GM04503 (cell line): ENCODE measurements around the gene DLGAP4.
"Not testable (repeated sequence)": the region's sequence is repeated elsewhere in the genome, so short reads cannot be mapped to it uniquely, and the experiment has no call there.

Source experiments
- DNase-seq: peaks from one replicate; pipeline ENCODE4 v3.0.0-alpha.2; 2012; ENCODE audit warnings: low read depth

Gene DLGAP4

GRCh38 chr20:36499723-36500501 is 193.8 kb downstream of the DLGAP4 start:
- DNase-seq: no peak

DNA sequence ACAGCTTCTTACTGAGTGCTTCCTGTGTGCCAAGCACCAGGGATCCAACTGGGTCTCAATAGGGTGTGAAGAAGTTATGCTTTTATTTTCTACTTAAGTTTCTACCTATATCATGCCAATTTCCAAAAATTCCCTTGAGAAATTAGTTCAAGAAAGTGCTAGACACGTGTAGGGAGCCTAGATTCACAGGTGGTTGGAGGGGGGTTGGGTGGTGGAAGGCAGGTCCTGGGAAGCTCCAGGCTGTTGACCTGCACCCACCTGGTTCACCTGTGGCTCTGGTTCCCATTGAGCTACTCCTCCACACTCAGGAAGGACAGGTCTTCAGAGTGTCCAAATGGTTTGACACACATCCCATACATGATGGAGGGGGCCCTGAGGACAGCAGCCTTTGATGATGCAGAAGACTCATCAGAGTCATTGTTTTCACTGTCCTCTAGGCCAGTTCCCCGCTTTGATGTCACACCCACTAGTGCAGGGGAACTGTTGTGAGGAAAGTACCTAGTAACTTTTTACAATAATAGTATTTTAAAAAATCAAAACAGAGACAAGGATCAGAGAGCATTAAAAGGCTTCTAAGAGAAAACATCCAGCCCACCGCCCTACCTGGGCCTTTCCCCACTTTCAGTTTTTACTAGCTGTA is 195.3 kb downstream of the DLGAP4 start:
- no peak for DNase-seq

- no peak for DNase-seq
These were observed 198.2 kb downstream of the DLGAP4 start for GRCh38 chr20:36504295-36504694.

DNA sequence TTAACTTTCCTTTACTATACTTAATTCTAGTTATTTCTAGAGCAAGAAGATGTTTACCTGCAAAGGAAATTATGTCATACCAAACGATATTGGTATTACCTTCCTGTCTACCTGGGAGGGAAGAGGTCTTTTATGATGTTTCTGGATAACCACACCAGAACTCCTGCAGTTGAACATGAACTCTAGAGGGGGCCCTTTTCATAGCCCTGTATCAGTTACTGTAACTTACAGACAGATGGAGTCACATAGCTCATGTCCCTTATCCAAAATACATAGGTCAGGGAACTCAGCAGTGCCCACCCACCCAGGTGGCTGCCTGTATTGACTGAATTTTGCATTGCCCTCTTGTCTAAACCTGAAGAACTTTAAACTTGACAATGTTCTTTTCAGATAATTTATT is 200.1 kb downstream of the DLGAP4 start:
- no peak for DNase-seq

DNA sequence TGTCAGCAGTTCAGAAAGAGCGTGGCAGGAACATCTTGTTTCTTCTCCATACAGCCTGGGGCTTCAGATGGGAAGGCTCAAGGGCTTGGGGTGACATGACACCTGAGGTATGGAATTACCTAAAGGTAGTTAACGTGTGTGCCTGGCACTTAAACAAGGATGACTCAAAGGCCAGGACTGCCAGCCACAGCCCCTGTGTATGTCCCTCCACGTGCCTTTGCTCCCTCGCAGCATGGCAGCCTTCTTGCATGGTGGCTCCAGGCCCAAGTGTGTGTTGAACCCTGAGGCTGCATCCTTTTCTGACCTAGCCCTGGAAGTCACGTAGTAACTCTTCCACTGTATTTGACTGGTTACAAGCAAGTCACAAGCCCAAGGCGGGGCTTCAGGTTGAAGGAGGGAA is 201.6 kb downstream of the DLGAP4 start:
- DNase-seq: no peak

GRCh38 chr20:36519012-36519719 is 213.0 kb downstream of the DLGAP4 start:
- DNase-seq: no peak

GRCh38 chr20:36519944-36520343 is 213.8 kb downstream of the DLGAP4 start:
- no peak for DNase-seq

DNA sequence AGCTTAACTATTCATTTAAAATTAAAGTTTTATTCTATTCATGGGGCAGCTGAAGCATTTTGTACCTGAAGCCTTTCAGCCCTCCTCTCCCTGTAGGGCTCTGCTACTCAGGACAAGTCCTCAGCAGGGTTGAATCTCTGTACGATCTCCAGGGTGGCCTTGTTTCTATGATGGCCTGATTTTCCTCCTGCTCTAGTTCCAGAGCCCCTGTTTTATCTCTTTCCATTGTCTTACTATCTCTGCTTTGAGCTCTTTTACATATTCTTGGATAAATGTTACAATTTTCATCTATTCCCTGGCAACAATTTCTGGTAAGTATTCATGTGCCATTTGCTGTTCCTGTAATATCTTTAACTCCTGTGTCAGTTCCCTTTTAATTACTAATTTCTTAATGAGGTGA is 215.4 kb downstream of the DLGAP4 start:
- DNase-seq: no peak

DNA sequence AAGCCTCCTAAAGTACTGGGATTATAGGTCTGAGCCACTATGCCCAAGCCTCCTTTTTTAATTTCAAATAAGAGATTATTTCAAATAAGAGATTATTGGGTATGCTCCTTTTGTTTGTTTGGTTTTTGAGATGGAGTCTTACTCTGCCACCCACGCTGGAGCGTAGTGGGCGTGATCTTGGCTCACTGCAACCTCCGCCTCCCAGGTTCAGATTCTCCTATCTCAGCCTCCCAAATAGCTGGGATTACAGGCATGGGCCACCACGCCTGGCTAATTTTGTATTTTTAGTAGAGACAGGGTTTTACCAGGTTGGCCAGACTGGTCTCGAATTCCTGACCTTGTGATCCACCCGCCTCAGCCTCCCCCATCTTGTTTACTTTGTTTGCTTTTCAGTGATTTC is 216.3 kb downstream of the DLGAP4 start:
- DNase-seq: not testable (repeated sequence)

DNA sequence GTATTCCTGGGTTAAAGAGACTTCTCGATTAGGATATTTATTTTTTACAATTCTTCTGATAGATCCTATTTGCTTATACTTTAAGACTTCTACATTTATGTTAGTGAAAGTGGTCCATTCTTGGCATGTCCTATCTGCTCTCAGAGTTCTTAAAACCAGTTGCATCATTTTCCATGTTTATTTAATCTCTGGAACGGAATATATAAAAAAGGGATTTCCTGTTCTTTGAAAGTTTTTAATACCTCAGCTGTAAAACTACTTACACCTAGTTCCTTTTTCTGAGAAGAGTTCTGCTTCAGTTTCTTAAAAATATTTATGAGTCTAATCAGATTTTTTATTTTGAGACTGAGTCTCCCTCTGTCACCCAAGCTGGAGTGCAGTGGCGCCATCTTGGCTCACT is 217.2 kb downstream of the DLGAP4 start:
- DNase-seq: no peak

DNA sequence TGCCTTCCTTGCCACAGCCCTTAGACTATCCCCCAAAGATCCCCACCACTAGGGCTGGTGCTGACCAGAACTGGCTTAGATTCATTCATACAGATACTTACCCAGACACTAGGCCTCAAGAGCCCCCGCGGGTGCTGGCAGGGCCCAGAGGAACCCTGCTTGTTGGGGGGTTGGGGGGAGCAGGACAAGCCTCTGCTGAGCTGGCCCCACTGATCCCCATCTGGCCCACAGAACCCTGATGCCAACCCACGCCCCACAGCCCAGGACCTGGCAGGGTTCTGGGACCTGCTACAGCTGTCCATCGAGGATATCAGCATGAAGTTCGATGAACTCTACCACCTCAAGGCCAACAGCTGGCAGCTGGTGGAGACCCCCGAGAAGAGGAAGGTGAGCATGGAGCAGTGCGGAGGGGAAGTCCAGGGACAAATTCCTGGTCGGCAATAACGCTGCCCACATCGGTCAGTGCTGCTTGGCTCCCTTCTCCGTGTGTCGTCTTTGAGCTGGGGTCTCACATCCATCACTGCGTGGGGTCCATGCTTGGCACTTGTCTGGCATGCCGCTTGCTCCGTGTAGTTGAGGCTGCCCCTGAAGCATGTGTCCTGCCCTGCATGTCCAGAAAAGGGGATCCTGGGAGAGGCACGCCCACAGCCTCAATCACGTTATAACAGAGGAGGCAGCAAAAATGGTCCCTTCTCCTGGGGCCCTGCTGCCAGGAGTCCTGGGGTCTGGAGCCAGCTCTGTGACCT is 219.7 kb downstream of the DLGAP4 start:
- DNase-seq: no peak

- DNase-seq: no peak
These were observed 220.4 kb downstream of the DLGAP4 start for GRCh38 chr20:36526521-36527011.

DNA sequence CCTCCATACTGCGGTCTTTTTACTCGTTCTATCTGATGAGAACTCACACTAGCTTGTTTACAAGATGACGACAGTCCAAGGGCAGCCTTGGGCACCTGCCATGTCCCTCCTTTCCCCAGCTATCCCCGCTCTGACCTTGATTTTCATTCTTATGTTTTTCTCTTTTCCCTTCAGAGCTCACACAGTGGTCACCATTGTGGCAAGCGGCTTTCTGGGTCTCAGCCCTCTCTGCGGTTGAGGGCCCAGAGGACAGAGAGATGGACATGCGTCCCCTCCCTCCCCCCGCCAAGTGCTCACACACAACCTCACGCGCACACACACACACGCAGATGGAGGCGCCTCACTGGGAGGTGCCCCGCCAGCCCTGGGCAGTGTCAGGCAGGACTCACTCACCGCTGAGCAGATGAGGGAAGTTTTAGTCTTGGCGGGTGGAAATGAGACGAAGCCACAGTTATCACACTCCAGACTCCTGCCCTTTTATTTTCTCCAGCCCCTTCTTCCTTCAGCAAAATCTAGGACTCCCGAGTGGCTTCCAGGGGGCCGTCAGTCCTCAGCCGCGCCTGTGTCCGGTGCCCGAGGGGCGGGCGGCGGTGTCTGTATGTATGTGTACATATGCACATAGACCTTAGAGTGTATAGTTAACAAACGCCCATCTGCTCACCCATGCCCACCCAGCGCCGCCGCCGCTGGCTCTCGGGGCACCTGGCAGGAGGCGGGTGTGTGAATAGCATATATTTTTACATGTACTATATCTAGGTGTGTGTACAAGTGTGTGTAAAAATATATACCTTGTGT is 221.4 kb downstream of the DLGAP4 start:
- DNase-seq: no peak

GRCh38 chr20:36528176-36528874 is 222.2 kb downstream of the DLGAP4 start:
- DNase-seq: no peak

DNA sequence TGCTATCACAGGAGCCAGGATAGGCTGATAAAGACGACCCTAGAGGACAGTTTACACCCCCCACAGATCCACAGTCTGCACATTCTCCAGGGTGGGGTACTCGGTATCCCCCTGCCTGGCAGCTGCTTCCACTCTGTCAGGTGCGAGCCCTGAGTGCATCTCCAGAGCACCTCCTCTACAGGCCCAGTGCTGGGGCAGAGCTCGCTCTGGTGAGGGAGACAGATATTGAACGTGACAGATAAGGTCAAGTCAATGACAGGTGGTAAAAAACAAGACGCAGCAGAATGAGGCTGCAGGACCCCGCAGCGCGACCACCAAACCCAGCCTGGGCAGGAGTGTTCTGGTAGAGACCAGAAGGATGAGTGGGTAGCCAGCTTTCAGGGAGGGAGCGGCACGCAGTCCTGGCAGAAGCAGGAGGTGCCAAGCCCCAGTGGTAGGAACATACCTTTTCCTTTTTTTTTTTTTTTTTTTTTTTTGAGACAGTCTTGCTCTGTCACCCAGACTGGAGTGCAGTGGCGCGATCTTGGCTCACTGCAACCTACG is 222.8 kb downstream of the DLGAP4 start:
- no peak for DNase-seq

DNA sequence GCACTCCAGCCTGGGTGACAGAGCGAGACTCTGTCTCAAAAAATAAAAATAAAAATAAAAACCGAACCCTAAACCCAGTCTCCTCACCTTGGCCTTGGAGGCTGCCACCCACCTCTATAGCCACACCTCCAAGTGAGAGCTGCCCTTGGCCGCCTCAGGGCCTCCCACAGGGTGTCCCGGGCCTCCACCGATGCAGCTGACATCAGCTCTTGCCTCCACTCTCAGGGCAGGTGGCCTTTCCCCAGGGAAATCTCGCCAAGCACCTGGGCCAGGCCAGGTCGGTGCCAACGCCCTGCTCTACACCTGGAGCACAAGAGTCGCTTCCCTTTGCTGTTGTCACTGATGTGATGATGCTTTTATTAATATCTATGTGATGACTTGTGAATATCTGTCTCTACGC is 226.2 kb downstream of the DLGAP4 start:
- DNase-seq: no peak

GRCh38 chr20:36532822-36533221 is 226.7 kb downstream of the DLGAP4 start:
- DNase-seq: no peak

GRCh38 chr20:36538026-36538722 is 232.0 kb downstream of the DLGAP4 start:
- no peak for DNase-seq

GRCh38 chr20:36540551-36541211 is 234.5 kb downstream of the DLGAP4 start:
- DNase-seq: no peak
